HG03354 (cell line): ENCODE results near the gene CCSER2.
"Not testable (repeated sequence)": the region's sequence is repeated elsewhere in the genome, so short reads cannot be mapped to it uniquely, and the experiment has no call there.

ENCODE experiments used
- ATAC-seq: cut with Tn5 transposase; IDR thresholded peaks from one replicate; pipeline ENCODE4 v1.9.1; 2021; ENCODE audit warnings: mild to moderate bottlenecking; ENCODE audit not compliant: unreplicated experiment, poor library complexity, severe bottlenecking

The CCSER2 gene

GRCh38 chr10:84308481-84309304 is 19.7 kb upstream of the CCSER2 start:
- no peak for ATAC-seq

GRCh38 chr10:84310470-84310869 is 17.9 kb upstream of the CCSER2 start:
- ATAC-seq: no peak

GRCh38 chr10:84311576-84311975 is 16.8 kb upstream of the CCSER2 start:
- no peak for ATAC-seq

GRCh38 chr10:84312816-84313215 is 15.6 kb upstream of the CCSER2 start:
- ATAC-seq: no peak

- no peak for ATAC-seq
Observed at GRCh38 chr10:84314275-84314674, 14.1 kb upstream of the CCSER2 start.

- ATAC-seq: peak; percentile 57
Observed at GRCh38 chr10:84317174-84317573, 11.2 kb upstream of the CCSER2 start.

- ATAC-seq: no peak
Observed at GRCh38 chr10:84321902-84322301, 6.5 kb upstream of the CCSER2 start.

- ATAC-seq: not testable (repeated sequence)
Observed at GRCh38 chr10:84323566-84323965, 4.8 kb upstream of the CCSER2 start.

- not testable (repeated sequence) for ATAC-seq
Observed at GRCh38 chr10:84326995-84327394, 1.4 kb upstream of the CCSER2 start.

- peak; percentile 21 for ATAC-seq
Observed at GRCh38 chr10:84329196-84329611, 815 bp downstream of the CCSER2 start.

- peak; percentile 70 for ATAC-seq
Observed at GRCh38 chr10:84329986-84330651, 1.7 kb downstream of the CCSER2 start.

- no peak for ATAC-seq
Observed at GRCh38 chr10:84331091-84331490, 2.7 kb downstream of the CCSER2 start.

GRCh38 chr10:84333864-84334451 is 5.6 kb downstream of the CCSER2 start:
- ATAC-seq: peak; percentile 54

GRCh38 chr10:84334811-84335210 is 6.4 kb downstream of the CCSER2 start:
- ATAC-seq: no peak

GRCh38 chr10:84335516-84335915 is 7.1 kb downstream of the CCSER2 start:
- ATAC-seq: no peak

- ATAC-seq: no peak
Observed at GRCh38 chr10:84336406-84337090, 8.2 kb downstream of the CCSER2 start.

- no peak for ATAC-seq
Observed at GRCh38 chr10:84337199-84337598, 8.8 kb downstream of the CCSER2 start.

GRCh38 chr10:84339025-84339424 is 10.6 kb downstream of the CCSER2 start:
- ATAC-seq: no peak

- no peak for ATAC-seq
Observed at GRCh38 chr10:84340187-84340586, 11.8 kb downstream of the CCSER2 start.
